Measurements from ENCODE around the gene TTPAL.

DNA sequence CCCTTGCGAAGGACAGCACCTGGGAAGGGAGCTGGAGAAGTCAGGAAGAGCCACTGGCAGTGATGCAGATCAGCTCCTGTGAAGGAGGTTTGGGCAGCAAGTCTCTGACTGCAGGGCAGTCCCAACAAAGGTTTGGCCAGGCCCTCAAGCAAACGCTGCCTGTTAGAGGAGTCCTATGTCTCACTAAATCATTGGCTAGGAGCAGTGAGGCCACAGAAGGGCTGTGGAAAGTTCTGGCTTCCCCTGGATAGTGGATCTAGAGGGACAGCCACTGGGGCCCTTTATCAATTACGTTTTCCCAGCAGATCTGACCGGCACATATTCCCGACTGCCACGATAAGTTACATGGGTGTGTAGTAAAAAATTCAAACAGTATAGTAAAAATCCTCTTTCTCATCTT lies 2.5 kb downstream of the TTPAL start:
- no peak for TF ChIP-seq JUNB (CRISPR knock-in tag; conservative IDR thresholded peaks at IDR 0.05)
- no peak for TF ChIP-seq FOXJ3 (CRISPR knock-in tag; IDR thresholded peaks at IDR 0.05)
- TF ChIP-seq CREM (IDR thresholded peaks at IDR 0.05; ENCODE audit: low read depth), result no peak
- TF ChIP-seq FOSL1 (tag; conservative IDR thresholded peaks at IDR 0.05), result no peak
- TF ChIP-seq BCL6 (CRISPR knock-in tag; IDR thresholded peaks at IDR 0.05), result no peak
- TF ChIP-seq JUN (IDR thresholded peaks at IDR 0.05; ENCODE audit: borderline replicate concordance, low read depth, low read length), result no peak
- TF ChIP-seq JUN (CRISPR knock-in tag; IDR thresholded peaks at IDR 0.05; ENCODE audit: borderline replicate concordance), result no peak
- TF ChIP-seq, protein P1, sequence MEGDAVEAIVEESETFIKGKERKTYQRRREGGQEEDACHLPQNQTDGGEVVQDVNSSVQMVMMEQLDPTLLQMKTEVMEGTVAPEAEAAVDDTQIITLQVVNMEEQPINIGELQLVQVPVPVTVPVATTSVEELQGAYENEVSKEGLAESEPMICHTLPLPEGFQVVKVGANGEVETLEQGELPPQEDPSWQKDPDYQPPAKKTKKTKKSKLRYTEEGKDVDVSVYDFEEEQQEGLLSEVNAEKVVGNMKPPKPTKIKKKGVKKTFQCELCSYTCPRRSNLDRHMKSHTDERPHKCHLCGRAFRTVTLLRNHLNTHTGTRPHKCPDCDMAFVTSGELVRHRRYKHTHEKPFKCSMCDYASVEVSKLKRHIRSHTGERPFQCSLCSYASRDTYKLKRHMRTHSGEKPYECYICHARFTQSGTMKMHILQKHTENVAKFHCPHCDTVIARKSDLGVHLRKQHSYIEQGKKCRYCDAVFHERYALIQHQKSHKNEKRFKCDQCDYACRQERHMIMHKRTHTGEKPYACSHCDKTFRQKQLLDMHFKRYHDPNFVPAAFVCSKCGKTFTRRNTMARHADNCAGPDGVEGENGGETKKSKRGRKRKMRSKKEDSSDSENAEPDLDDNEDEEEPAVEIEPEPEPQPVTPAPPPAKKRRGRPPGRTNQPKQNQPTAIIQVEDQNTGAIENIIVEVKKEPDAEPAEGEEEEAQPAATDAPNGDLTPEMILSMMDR (IDR thresholded peaks at IDR 0.05 in 2 of 3, conservative IDR thresholded peaks at IDR 0.05 in 1 of 3; ENCODE audit: insufficient read depth in 2 of 3, low read depth in 1 of 3, low read length in 3 of 3), result no peak
- TF ChIP-seq ZNF282 (CRISPR knock-in tag; IDR thresholded peaks at IDR 0.05), result no peak
- TF ChIP-seq, protein P2, sequence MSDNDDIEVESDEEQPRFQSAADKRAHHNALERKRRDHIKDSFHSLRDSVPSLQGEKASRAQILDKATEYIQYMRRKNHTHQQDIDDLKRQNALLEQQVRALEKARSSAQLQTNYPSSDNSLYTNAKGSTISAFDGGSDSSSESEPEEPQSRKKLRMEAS (CRISPR knock-in tag; IDR thresholded peaks at IDR 0.05), result no peak
- TF ChIP-seq TBL1XR1 (IDR thresholded peaks at IDR 0.05; ENCODE audit: low read length in 2 of 2), result no peak
- no peak for TF ChIP-seq ZNF239 (CRISPR knock-in tag; IDR thresholded peaks at IDR 0.05)
- TF ChIP-seq CEBPB (tag; IDR thresholded peaks at IDR 0.05), result no peak
- TF ChIP-seq POLR2AphosphoS5 (IDR thresholded peaks at IDR 0.05; ENCODE audit: control insufficient read depth, insufficient read depth, low read depth, low read length), result no peak
- TF ChIP-seq HDAC2 (IDR thresholded peaks at IDR 0.05), result no peak

Data from K562 (cell line).